Measurements from ENCODE around the gene ADARB2. TPM values are rescaled to one million over a fixed set of nuclear protein-coding genes. Genes with fewer than 3 reads are reported as not detected.

ADARB2 gene
- total RNA-seq, 2 donors from 2014 or later: 8.0 to 12.2 TPM

- 42 to 47% methylated on average over 8 of the region's 8 CpGs for WGBS, 2 donors
- no peak for DNase-seq
- TF ChIP-seq POLR2A (IDR thresholded peaks at IDR 0.05): no peak
- TF ChIP-seq CTCF (IDR thresholded peaks at IDR 0.05): no peak
- H3K9me3 ChIP-seq: no peaks in the 10 kb centered on the region
- no peaks in the 10 kb centered on the region for H3K36me3 ChIP-seq (replicated peaks in 1 of 2; ENCODE audit: insufficient read depth in 1 of 2, low read depth in 2 of 2)
- H3K4me3 ChIP-seq: no peak overlapping the region
- no peak for ATAC-seq
- no peaks in the 10 kb centered on the region for H3K27me3 ChIP-seq
- H3K27ac ChIP-seq: no peak overlapping the region
- intact Hi-C loops (cut with DNase I): no loop called here
- no peaks in the 10 kb centered on the region for H3K4me1 ChIP-seq
These were observed 214.1 kb downstream of the ADARB2 start for GRCh38 chr10:1523221-1523620.

- Histone ChIP-seq H3K9me3 (no peaks in the 10 kb centered on the region), H3K27me3 (no peaks in the 10 kb centered on the region), H3K36me3 (replicated peaks in 1 of 2; ENCODE audit: insufficient read depth in 1 of 2, low read depth in 2 of 2) (no peaks in the 10 kb centered on the region), H3K4me3 (no peak overlapping the region), H3K4me1 (no peaks in the 10 kb centered on the region), H3K27ac (no peak overlapping the region)
- ATAC-seq: no peak
- 43 to 69% methylated on average over 4 of the region's 4 CpGs for WGBS, 2 donors
- intact Hi-C loops (cut with DNase I): no loop called here
- TF ChIP-seq CTCF (IDR thresholded peaks at IDR 0.05) (no peak), POLR2A (IDR thresholded peaks at IDR 0.05) (no peak)
- DNase-seq: no peak
These were observed 215.1 kb downstream of the ADARB2 start for GRCh38 chr10:1522237-1522636.

GRCh38 chr10:1521741-1522140 is 215.6 kb downstream of the ADARB2 start:
- Histone ChIP-seq H3K9me3 (no peaks in the 10 kb centered on the region), H3K36me3 (replicated peaks in 1 of 2; ENCODE audit: insufficient read depth in 1 of 2, low read depth in 2 of 2) (no peaks in the 10 kb centered on the region), H3K4me1 (no peaks in the 10 kb centered on the region), H3K27ac (no peak overlapping the region), H3K27me3 (no peaks in the 10 kb centered on the region), H3K4me3 (no peak overlapping the region)
- ATAC-seq (no peak), DNase-seq (no peak)
- intact Hi-C loops (cut with DNase I): no loop called here
- TF ChIP-seq POLR2A (IDR thresholded peaks at IDR 0.05) (no peak), CTCF (IDR thresholded peaks at IDR 0.05) (no peak)
- WGBS, 2 donors: 42 to 57% methylated on average over 6 of the region's 6 CpGs

GRCh38 chr10:1520909-1521565 is 216.3 kb downstream of the ADARB2 start:
- no peak for ATAC-seq

More at GRCh38 chr10:1520909-1521565, 216.3 kb downstream of the ADARB2 start:
- Histone ChIP-seq H3K27ac (no peak overlapping the region), H3K4me1 (no peaks in the 10 kb centered on the region), H3K27me3 (no peaks in the 10 kb centered on the region), H3K9me3 (no peaks in the 10 kb centered on the region), H3K4me3 (no peak overlapping the region), H3K36me3 (replicated peaks in 1 of 2; ENCODE audit: insufficient read depth in 1 of 2, low read depth in 2 of 2) (no peaks in the 10 kb centered on the region)
- intact Hi-C loops (cut with DNase I): no loop called here
- 51 to 58% methylated on average over 14 of the region's 14 CpGs for WGBS, 2 donors
- no peak for DNase-seq
- no peak for TF ChIP-seq POLR2A (IDR thresholded peaks at IDR 0.05)
- no peak for TF ChIP-seq CTCF (IDR thresholded peaks at IDR 0.05)
